Nephron progenitor cell (in vitro differentiated cells): ENCODE measurements around the gene AFF1.

Source experiments
- DNase-seq: peaks from one replicate; pipeline ENCODE4 v3.0.0; 2021
- H3K27ac Mint-ChIP-seq: 2 replicates; pipeline ENCODE4 v1.8.0; 2021; ENCODE audit warnings: mild to moderate bottlenecking, moderate library complexity, mixed read lengths
- H3K27me3 Mint-ChIP-seq: 2 replicates; pipeline ENCODE4 v1.8.0; 2021; ENCODE audit warnings: mild to moderate bottlenecking, low read depth, mixed read lengths; ENCODE audit not compliant: poor library complexity
- H3K36me3 Mint-ChIP-seq: 2 replicates; pipeline ENCODE4 v1.8.0; 2021; ENCODE audit warnings: low read depth, mixed read lengths
- H3K4me1 Mint-ChIP-seq: 2 replicates; pipeline ENCODE4 v1.8.0; 2021; ENCODE audit warnings: mixed read lengths
- H3K4me3 Mint-ChIP-seq: 2 replicates; pipeline ENCODE4 v1.8.0; 2021; ENCODE audit warnings: mild to moderate bottlenecking, moderate library complexity, mixed read lengths
- H3K9me3 Mint-ChIP-seq: 2 replicates; pipeline ENCODE4 v1.8.0; 2021; ENCODE audit warnings: mild to moderate bottlenecking, moderate library complexity, mixed read lengths
- TF ChIP-seq, protein P1 (sequence below): fragments of 200-600 bp; sonication (generic); IDR thresholded peaks from 2 replicates; pipeline ENCODE4 v1.5.0; 2021; ENCODE audit warnings: antibody characterized with exemption

AFF1 gene

DNA sequence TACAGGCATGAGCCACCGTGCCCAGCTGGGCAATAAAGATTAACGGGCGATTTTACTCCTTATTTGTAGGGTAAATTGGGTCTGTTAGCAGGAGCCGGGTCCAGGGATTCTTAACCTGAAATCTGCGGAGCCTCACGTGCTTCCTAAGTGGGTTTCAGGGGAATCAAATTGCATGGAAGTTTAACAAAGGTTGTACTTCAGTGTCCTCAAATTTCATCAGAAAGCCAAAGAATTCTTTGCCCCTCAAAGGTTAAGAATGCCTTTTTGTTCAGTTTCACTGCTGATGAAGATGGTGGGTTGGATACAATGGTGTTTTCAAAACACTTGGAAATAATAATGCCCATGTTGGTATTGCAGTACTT is 67.9 kb downstream of the AFF1 start:
- no peak for DNase-seq
- H3K27ac Mint-ChIP-seq, result no peak overlapping the region
- H3K27me3 Mint-ChIP-seq, result no peaks in the 10 kb centered on the region
- TF ChIP-seq, protein P1, sequence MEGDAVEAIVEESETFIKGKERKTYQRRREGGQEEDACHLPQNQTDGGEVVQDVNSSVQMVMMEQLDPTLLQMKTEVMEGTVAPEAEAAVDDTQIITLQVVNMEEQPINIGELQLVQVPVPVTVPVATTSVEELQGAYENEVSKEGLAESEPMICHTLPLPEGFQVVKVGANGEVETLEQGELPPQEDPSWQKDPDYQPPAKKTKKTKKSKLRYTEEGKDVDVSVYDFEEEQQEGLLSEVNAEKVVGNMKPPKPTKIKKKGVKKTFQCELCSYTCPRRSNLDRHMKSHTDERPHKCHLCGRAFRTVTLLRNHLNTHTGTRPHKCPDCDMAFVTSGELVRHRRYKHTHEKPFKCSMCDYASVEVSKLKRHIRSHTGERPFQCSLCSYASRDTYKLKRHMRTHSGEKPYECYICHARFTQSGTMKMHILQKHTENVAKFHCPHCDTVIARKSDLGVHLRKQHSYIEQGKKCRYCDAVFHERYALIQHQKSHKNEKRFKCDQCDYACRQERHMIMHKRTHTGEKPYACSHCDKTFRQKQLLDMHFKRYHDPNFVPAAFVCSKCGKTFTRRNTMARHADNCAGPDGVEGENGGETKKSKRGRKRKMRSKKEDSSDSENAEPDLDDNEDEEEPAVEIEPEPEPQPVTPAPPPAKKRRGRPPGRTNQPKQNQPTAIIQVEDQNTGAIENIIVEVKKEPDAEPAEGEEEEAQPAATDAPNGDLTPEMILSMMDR, result no peak
- no peak overlapping the region for H3K4me3 Mint-ChIP-seq
- H3K4me1 Mint-ChIP-seq, result peaks cover 82% of the 10 kb centered on the region
- peaks cover 31% of the 10 kb centered on the region for H3K36me3 Mint-ChIP-seq
- no peaks in the 10 kb centered on the region for H3K9me3 Mint-ChIP-seq

DNA sequence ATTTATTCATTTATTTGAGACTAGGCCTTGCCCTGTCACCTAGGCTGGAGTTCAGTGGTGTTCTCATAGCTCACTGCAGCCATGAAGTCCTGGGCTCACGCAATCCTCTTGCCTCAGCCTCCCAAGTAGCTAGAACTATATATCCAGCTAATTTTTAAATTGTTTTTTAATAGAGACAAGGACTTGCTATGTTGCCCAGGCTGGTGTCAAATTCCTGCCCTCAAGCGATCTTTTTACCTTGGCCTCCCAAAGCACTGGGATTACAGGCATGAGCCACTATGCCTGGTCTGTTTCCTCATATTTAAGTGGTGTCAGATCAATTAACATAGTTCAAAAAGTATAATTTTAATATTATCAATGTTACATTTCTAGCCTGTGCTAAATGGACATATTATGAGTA is 68.5 kb downstream of the AFF1 start:
- H3K27me3 Mint-ChIP-seq, result no peaks in the 10 kb centered on the region
- no peak for DNase-seq
- H3K4me1 Mint-ChIP-seq, result peaks cover 81% of the 10 kb centered on the region
- no peak overlapping the region for H3K27ac Mint-ChIP-seq
- TF ChIP-seq, protein P1, result no peak
- H3K9me3 Mint-ChIP-seq, result no peaks in the 10 kb centered on the region
- peaks cover 31% of the 10 kb centered on the region for H3K36me3 Mint-ChIP-seq
- H3K4me3 Mint-ChIP-seq, result no peak overlapping the region

DNA sequence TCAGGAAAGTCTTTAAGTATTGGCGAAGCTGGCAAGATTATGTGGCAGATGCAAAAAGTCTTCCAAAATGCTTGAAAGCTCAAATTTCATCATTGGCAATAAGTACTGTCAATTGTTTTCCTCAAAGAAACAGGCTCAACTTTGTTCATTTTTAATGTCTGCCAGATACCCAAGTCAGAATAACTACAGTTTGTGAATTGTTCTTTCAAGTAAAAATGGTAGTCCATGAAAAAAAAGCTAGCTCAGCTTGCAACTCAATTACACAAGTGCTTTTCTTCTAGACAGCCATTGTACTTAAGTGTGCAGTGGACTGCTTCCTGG is 70.5 kb downstream of the AFF1 start:
- H3K4me3 Mint-ChIP-seq, result peak overlapping the region; percentile 97
- H3K36me3 Mint-ChIP-seq, result peaks cover 16% of the 10 kb centered on the region
- DNase-seq, result no peak
- TF ChIP-seq, protein P1, result no peak
- H3K27ac Mint-ChIP-seq, result peak overlapping the region; percentile 98
- no peaks in the 10 kb centered on the region for H3K9me3 Mint-ChIP-seq
- H3K4me1 Mint-ChIP-seq, result peaks cover 81% of the 10 kb centered on the region
- no peaks in the 10 kb centered on the region for H3K27me3 Mint-ChIP-seq

DNA sequence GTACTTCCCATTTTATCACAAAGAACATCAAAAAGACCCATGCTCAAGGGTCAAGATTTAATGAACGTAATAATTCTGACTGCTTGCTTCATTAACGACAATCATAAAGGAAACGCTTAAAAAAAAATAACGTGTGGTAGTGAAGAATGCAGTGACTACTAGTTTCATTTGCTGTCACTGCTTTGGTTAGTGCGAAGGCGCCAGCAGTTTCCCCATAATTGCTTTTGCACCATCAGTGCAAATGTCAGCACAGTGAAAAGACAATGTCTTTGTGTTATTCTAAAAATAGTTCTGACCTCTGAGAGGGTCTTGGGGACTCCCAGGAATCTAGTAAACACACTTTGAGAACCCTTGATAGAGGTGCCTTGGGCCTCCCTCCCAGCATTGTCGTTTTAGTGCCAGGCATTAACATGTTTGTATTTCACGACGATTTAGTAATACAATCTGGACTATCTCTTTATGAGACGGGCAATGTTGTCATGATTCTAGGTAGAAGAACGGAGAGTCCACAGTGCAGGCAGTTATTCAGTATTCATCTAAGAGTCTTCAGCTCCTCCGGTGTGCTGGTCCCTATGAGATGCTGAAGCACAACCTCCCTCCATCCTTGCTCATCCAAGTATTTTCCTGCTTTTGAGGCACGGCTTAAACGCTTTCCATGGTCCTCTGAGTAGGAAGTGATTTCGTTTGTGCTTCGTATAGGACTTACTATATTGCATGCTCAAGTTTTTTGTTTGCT is 71.0 kb downstream of the AFF1 start:
- peak overlapping the region; percentile 97 for H3K4me3 Mint-ChIP-seq
- TF ChIP-seq, protein P1, result no peak
- H3K9me3 Mint-ChIP-seq, result no peaks in the 10 kb centered on the region
- peaks cover 81% of the 10 kb centered on the region for H3K4me1 Mint-ChIP-seq
- DNase-seq, result no peak
- H3K27me3 Mint-ChIP-seq, result no peaks in the 10 kb centered on the region
- H3K27ac Mint-ChIP-seq, result peak overlapping the region; percentile 98
- peaks cover 11% of the 10 kb centered on the region for H3K36me3 Mint-ChIP-seq

DNA sequence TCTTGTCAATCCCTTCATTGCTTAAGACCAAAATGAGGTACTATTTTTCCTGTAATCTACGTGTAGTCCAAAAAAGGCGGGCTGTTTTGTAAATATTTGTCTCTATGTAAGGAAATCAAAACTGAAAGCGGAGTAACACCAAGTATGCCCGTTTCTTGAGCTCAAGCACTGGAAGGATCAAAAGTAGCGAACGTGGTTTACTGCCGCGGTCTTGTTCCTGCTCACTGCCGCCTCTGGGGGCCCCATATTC is 71.5 kb downstream of the AFF1 start:
- no peak for DNase-seq
- TF ChIP-seq, protein P1, result no peak
- H3K36me3 Mint-ChIP-seq, result peaks cover 8% of the 10 kb centered on the region
- H3K4me1 Mint-ChIP-seq, result peaks cover 84% of the 10 kb centered on the region
- H3K27ac Mint-ChIP-seq, result peak overlapping the region; percentile 98
- no peaks in the 10 kb centered on the region for H3K9me3 Mint-ChIP-seq
- H3K27me3 Mint-ChIP-seq, result no peaks in the 10 kb centered on the region
- peak overlapping the region; percentile 97 for H3K4me3 Mint-ChIP-seq

DNA sequence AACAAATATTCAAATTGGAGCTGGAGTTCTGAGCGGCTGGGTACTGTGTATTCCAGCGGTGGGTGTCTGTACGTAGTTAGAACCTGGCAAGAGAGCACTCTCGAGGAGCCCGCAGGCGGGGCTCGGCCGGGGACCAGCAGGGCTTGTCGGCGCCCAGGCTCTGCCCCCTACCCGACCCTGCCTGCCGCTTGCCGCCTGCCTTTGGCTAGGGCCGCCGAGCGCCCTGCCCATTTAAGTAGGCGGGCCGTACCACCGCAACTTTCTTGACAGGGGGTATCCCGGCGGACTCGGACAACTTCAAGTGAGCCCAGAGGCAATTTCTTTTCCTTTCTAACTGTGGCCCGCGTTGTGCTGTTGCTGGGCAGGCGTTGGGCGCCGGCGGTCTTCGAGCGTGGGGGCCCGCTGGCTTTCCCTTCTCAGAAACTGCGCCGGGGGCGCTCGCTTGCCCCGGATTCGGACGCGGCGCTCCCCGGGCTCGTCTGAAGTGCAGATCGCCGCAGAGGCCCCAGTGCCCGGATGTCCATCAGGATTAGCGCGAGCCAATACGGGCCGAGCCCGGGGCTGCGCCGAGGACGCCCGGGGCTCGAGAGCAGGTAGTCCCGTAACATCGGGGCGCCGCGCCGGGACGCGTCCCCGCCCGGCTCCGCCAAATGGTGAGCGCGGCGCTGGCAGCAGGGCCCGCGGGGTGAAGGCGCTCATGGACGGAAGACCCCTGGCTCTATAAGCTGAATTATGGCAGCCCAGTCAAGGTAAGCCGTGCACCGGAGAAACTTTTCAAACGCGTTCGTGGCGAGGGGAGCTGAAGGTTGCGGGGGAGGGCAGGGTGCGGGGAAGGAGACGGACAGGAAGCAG is 72.1 kb downstream of the AFF1 start:
- Mint-ChIP-seq H3K4me3 (peak overlapping the region; percentile 97), H3K27ac (peak overlapping the region; percentile 98), H3K4me1 (peaks cover 84% of the 10 kb centered on the region), H3K27me3 (no peaks in the 10 kb centered on the region), H3K36me3 (peaks cover 3% of the 10 kb centered on the region), H3K9me3 (no peaks in the 10 kb centered on the region)
- TF ChIP-seq, protein P1, result peak; percentile 4
- peak; percentile 92 for DNase-seq
